ENCODE results near the gene CHAD. TPM values are rescaled to one million over a fixed set of nuclear protein-coding genes. Genes with fewer than 3 reads are reported as not detected.

CHAD gene
- total RNA-seq, 1 experiment from 2014 or later = not detected

- intact Hi-C loops (cut with micrococcal nuclease) = no loop called here
- H3K27me3 Mint-ChIP-seq (ENCODE audit: insufficient read depth, unreplicated experiment) = no peaks in the 10 kb centered on the region
- H3K36me3 Mint-ChIP-seq (ENCODE audit: insufficient read depth, unreplicated experiment) = peaks cover 12% of the 10 kb centered on the region
- ChIA-PET CTCF (interaction anchor here (0.7 kb wide), 1 partner anchor 172 kb away, joined by 3 read pairs; no protein-coding TSS in a partner anchor), POLR2A (interaction anchor here (0.6 to 1.0 kb wide), 2 partner anchors 8 to 13 kb away, joined by 3 to 4 read pairs; no protein-coding TSS in a partner anchor)
- no peaks in the 10 kb centered on the region for H3K9me3 Mint-ChIP-seq (ENCODE audit: unreplicated experiment)
- no peak overlapping the region for H3K4me3 Mint-ChIP-seq (ENCODE audit: unreplicated experiment)
- no TSS peak for BruUV-seq (replicated peaks)
- DNase-seq (ENCODE audit: unreplicated experiment) = no peak
- H3K4me1 Mint-ChIP-seq (ENCODE audit: insufficient read depth, unreplicated experiment) = no peaks in the 10 kb centered on the region
- H3K27ac Mint-ChIP-seq (ENCODE audit: low read depth, unreplicated experiment) = no peak overlapping the region
- TF ChIP-seq CTCF (IDR thresholded peaks at IDR 0.05; ENCODE audit: unreplicated experiment) = no peak
These were observed 3.9 kb downstream of the CHAD start for GRCh38 chr17:50464736-50465135.

- no peak overlapping the region for H3K27ac Mint-ChIP-seq (ENCODE audit: low read depth, unreplicated experiment)
- no peaks in the 10 kb centered on the region for H3K27me3 Mint-ChIP-seq (ENCODE audit: insufficient read depth, unreplicated experiment)
- ChIA-PET CTCF (interaction anchor here (0.6 kb wide), 1 partner anchor 295 kb away, joined by 4 read pairs; no protein-coding TSS in a partner anchor), POLR2A (interaction anchor here (0.6 kb wide), 1 partner anchor 8 kb away, joined by 4 read pairs; no protein-coding TSS in a partner anchor)
- H3K4me3 Mint-ChIP-seq (ENCODE audit: unreplicated experiment) = no peak overlapping the region
- intact Hi-C loops (cut with micrococcal nuclease) = no loop called here
- no peak for TF ChIP-seq CTCF (IDR thresholded peaks at IDR 0.05; ENCODE audit: unreplicated experiment)
- H3K9me3 Mint-ChIP-seq (ENCODE audit: unreplicated experiment) = no peaks in the 10 kb centered on the region
- H3K4me1 Mint-ChIP-seq (ENCODE audit: insufficient read depth, unreplicated experiment) = no peaks in the 10 kb centered on the region
- DNase-seq (ENCODE audit: unreplicated experiment) = no peak
- peaks cover 12% of the 10 kb centered on the region for H3K36me3 Mint-ChIP-seq (ENCODE audit: insufficient read depth, unreplicated experiment)
- no TSS peak for BruUV-seq (replicated peaks)
These were observed 4.6 kb downstream of the CHAD start for GRCh38 chr17:50464121-50464520.

- no peak for TF ChIP-seq CTCF (IDR thresholded peaks at IDR 0.05; ENCODE audit: unreplicated experiment)
- Mint-ChIP-seq H3K27me3 (ENCODE audit: insufficient read depth, unreplicated experiment) (no peaks in the 10 kb centered on the region), H3K9me3 (ENCODE audit: unreplicated experiment) (no peaks in the 10 kb centered on the region), H3K4me1 (ENCODE audit: insufficient read depth, unreplicated experiment) (peaks cover 8% of the 10 kb centered on the region), H3K36me3 (ENCODE audit: insufficient read depth, unreplicated experiment) (peaks cover 6% of the 10 kb centered on the region), H3K27ac (ENCODE audit: low read depth, unreplicated experiment) (no peak overlapping the region), H3K4me3 (ENCODE audit: unreplicated experiment) (no peak overlapping the region)
- ChIA-PET CTCF (interaction anchor here (0.6 kb wide), 1 partner anchor 236 kb away, joined by 3 read pairs; no protein-coding TSS in a partner anchor), POLR2A (interaction anchor here (0.7 to 0.8 kb wide), 2 partner anchors 65 to 236 kb away, joined by 3 read pairs; partner anchors contain the start of gene LRRC59)
- no peak for DNase-seq (ENCODE audit: unreplicated experiment)
- intact Hi-C loops (cut with micrococcal nuclease) = no loop called here
- no TSS peak for BruUV-seq (replicated peaks)
These were observed 6.2 kb downstream of the CHAD start for GRCh38 chr17:50462446-50462845.

- Mint-ChIP-seq H3K4me3 (ENCODE audit: unreplicated experiment) (no peak overlapping the region), H3K36me3 (ENCODE audit: insufficient read depth, unreplicated experiment) (peaks cover 6% of the 10 kb centered on the region), H3K4me1 (ENCODE audit: insufficient read depth, unreplicated experiment) (peaks cover 8% of the 10 kb centered on the region), H3K27me3 (ENCODE audit: insufficient read depth, unreplicated experiment) (no peaks in the 10 kb centered on the region), H3K27ac (ENCODE audit: low read depth, unreplicated experiment) (no peak overlapping the region), H3K9me3 (ENCODE audit: unreplicated experiment) (no peaks in the 10 kb centered on the region)
- intact Hi-C loops (cut with micrococcal nuclease) = no loop called here
- no TSS peak for BruUV-seq (replicated peaks)
- ChIA-PET POLR2A (interaction anchor here (0.7 kb wide), 1 partner anchor 237 kb away, joined by 3 read pairs; no protein-coding TSS in a partner anchor), CTCF (interaction anchor here (0.5 to 0.6 kb wide), 3 partner anchors 14 to 43 kb away, joined by 3 to 4 read pairs (median 4); no protein-coding TSS in a partner anchor)
- no peak for TF ChIP-seq CTCF (IDR thresholded peaks at IDR 0.05; ENCODE audit: unreplicated experiment)
- no peak for DNase-seq (ENCODE audit: unreplicated experiment)
These were observed 7.0 kb downstream of the CHAD start for GRCh38 chr17:50461550-50462132.

Measured in MCF 10A (cell line).